SHP77 treated with DMSO at 0.1 percent for 48 hours (cell line): ENCODE measurements around the gene HLA-DPA1.

ENCODE experiments used
- DNase-seq: peaks from one replicate; lab custom pipeline; 2025; lab: John Stamatoyannopoulos, UW

The HLA-DPA1 gene

GRCh38 chr6:33017694-33018353 lies 55.6 kb downstream of the HLA-DPA1 start:
- no peak for DNase-seq

GRCh38 chr6:33017018-33017417 lies 56.4 kb downstream of the HLA-DPA1 start:
- DNase-seq: no peak

GRCh38 chr6:33015798-33016197 lies 57.7 kb downstream of the HLA-DPA1 start:
- DNase-seq: no peak

GRCh38 chr6:33014841-33015634 lies 58.4 kb downstream of the HLA-DPA1 start:
- peak; percentile 9 for DNase-seq
